ENCODE measurements around the gene RXFP4.

The RXFP4 gene

DNA sequence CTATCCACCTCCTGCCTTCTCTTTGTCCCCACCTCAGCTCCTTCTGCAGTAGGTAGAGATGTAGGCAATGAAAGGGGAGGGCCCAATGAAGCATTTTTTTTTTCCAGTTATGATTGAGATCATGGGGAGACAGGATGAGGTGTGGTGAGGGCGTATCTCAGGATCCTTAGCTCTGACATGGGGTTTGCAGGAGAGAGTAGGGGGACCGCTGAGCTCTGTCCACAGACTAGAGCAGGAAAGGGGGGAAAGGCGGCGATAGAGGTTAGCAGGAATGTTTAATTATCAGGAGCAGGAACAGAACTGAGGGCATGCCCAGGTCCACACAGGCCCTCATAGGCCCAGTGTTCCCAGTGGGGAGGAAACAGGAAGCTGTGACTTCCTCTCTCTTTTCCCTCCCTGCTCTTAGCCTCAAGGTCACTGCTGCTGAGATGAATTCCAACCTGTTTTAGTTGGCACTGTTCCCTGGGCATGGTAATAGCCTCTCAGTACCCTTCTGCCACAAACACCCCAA is 901 bp upstream of the RXFP4 start:
- POLR2A ChIA-PET: interaction anchor here (0.5 to 1.6 kb wide), 5 partner anchors 10 to 100 kb away, joined by 3 to 5 read pairs (median 3); no protein-coding TSS in a partner anchor

DNA sequence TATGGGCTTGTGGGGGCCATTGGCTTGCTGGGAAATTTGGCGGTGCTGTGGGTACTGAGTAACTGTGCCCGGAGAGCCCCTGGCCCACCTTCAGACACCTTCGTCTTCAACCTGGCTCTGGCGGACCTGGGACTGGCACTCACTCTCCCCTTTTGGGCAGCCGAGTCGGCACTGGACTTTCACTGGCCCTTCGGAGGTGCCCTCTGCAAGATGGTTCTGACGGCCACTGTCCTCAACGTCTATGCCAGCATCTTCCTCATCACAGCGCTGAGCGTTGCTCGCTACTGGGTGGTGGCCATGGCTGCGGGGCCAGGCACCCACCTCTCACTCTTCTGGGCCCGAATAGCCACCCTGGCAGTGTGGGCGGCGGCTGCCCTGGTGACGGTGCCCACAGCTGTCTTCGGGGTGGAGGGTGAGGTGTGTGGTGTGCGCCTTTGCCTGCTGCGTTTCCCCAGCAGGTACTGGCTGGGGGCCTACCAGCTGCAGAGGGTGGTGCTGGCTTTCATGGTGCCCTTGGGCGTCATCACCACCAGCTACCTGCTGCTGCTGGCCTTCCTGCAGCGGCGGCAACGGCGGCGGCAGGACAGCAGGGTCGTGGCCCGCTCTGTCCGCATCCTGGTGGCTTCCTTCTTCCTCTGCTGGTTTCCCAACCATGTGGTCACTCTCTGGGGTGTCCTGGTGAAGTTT is 550 bp downstream of the RXFP4 start:
- DNase-seq (ENCODE audit: low read depth, low spot score): no peak
- TF ChIP-seq CTCF (IDR thresholded peaks at IDR 0.05; ENCODE audit: insufficient read depth, low read length, missing control alignments): no peak
- CTCF ChIA-PET: interaction anchor here (1.0 to 1.7 kb wide), 3 partner anchors 12 to 283 kb away, joined by 3 to 5 read pairs (median 4); no protein-coding TSS in a partner anchor
- no peak overlapping the region for H3K4me3 ChIP-seq (ENCODE audit: low read depth, low read length)
- POLR2A ChIA-PET: interaction anchor here (1.0 to 1.7 kb wide), 3 partner anchors 22 to 37 kb away, joined by 3 to 6 read pairs (median 3); no protein-coding TSS in a partner anchor

More for the DNA sequence above, 901 bp upstream of the RXFP4 start:
- no peak for DNase-seq (ENCODE audit: low read depth, low spot score)
- no peak for TF ChIP-seq CTCF (IDR thresholded peaks at IDR 0.05; ENCODE audit: insufficient read depth, low read length, missing control alignments)
- no peak overlapping the region for H3K4me3 ChIP-seq (ENCODE audit: low read depth, low read length)
- CTCF ChIA-PET: interaction anchor here (1.0 to 1.7 kb wide), 3 partner anchors 44 to 60 kb away, joined by 3 to 21 read pairs (median 8); no protein-coding TSS in a partner anchor

DNA sequence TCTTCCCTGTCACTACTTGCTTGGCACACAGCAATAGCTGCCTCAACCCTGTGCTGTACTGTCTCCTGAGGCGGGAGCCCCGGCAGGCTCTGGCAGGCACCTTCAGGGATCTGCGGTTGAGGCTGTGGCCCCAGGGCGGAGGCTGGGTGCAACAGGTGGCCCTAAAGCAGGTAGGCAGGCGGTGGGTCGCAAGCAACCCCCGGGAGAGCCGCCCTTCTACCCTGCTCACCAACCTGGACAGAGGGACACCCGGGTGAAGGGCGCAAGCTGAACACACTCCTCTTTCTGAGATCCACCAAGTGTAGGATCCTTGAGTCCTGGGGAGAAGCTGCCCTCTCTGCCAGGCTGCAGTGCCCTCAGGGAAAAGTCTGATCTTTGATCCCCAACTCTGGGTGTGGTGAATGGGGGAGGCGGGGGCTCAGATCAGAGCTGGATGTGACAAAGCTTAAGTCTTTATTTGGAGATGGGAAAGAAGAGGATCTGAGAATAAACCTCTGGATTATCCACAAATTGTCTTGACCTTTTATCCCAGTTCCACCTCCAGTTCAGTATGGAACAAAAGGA is 1.2 kb downstream of the RXFP4 start:
- DNase-seq (ENCODE audit: low read depth, low spot score): no peak
- H3K4me3 ChIP-seq (ENCODE audit: low read depth, low read length): no peak overlapping the region
- no peak for TF ChIP-seq CTCF (IDR thresholded peaks at IDR 0.05; ENCODE audit: insufficient read depth, low read length, missing control alignments)
- POLR2A ChIA-PET: interaction anchor here (0.9 to 1.7 kb wide), 5 partner anchors 8 to 37 kb away, joined by 3 to 6 read pairs (median 3); no protein-coding TSS in a partner anchor
- CTCF ChIA-PET: interaction anchor here (1.0 to 2.4 kb wide), 5 partner anchors 12 to 282 kb away, joined by 3 to 8 read pairs (median 4); no protein-coding TSS in a partner anchor

DNA sequence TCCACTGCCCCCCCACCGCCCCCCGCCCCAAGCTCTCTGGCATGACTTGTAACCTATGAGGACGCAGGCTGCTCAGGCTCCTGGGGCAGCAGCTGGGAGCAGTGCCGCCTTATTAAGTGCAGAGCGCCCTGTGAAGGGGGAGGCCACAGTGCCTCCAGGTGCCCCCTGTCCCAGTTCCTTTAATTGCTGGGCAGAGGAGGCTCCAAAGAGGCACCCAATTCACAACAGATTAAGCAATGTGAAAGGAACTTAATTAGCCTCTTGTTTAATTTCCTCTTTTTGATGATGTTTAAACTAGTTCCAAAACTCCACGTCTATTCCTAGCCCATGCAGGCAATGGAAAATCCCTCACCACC is 3.0 kb downstream of the RXFP4 start:
- ChIA-PET CTCF (interaction anchor here (1.1 to 3.3 kb wide), 6 partner anchors 10 to 46 kb away, joined by 3 to 23 read pairs (median 5); no protein-coding TSS in a partner anchor), POLR2A (interaction anchor here (0.6 to 1.5 kb wide), 2 partner anchors 10 to 12 kb away, joined by 4 read pairs; partner anchors contain the start of gene KHDC4)
- no peak overlapping the region for H3K4me3 ChIP-seq (ENCODE audit: low read depth, low read length)
- DNase-seq (ENCODE audit: low read depth, low spot score): no peak
- no peak for TF ChIP-seq CTCF (IDR thresholded peaks at IDR 0.05; ENCODE audit: insufficient read depth, low read length, missing control alignments)

GRCh38 chr1:155946633-155947219 is 5.3 kb downstream of the RXFP4 start:
- DNase-seq (ENCODE audit: low read depth, low spot score): no peak
- CTCF ChIA-PET: interaction anchor here (3.3 kb wide), 1 partner anchor 43 kb away, joined by 23 read pairs; no protein-coding TSS in a partner anchor
- POLR2A ChIA-PET: no interaction called here
- H3K4me3 ChIP-seq (ENCODE audit: low read depth, low read length): no peak overlapping the region
- TF ChIP-seq CTCF (IDR thresholded peaks at IDR 0.05; ENCODE audit: insufficient read depth, low read length, missing control alignments): no peak

All from AG04449 (cell line).